ENCODE measurements around the gene CRTC3.

DNA sequence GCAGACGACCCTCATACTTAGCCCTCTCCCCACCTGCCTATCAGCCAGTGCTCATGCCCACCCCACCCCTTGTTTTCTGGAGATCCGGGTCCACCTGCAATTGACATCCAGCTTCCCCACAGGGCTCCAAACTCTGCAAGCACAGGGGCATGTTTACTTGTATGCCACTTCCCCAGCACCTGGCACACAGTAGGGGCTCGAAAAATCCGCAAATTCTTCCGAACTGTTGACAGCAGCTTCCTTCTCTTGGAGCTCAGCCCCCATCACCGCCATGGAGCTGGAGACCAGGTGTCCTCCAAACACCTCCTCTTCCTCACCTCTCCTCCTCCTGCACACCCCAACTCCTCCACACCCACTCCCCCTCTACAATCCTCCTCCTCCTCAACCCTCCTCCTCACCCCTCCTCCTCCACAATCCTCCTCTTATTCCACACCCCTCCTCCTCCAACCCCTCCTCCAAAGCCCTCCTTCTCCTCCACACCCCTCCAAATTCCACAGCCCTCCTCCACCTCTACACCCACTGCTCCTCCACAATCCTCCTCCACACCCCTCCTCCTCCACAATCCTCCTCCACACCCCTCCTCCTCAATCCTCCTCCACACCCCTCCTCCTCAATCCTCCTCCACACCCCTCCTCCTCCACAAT, 117.1 kb downstream of the CRTC3 start:
- TF ChIP-seq POLR2A (IDR thresholded peaks at IDR 0.05; ENCODE audit: low read depth, low read length) (no peak), MXI1 (IDR thresholded peaks at IDR 0.05; ENCODE audit: borderline replicate concordance, low read depth, low read length) (no peak), CEBPB (IDR thresholded peaks at IDR 0.05; ENCODE audit: low read depth, low read length) (no peak)
- TF ChIP-seq, protein P1, sequence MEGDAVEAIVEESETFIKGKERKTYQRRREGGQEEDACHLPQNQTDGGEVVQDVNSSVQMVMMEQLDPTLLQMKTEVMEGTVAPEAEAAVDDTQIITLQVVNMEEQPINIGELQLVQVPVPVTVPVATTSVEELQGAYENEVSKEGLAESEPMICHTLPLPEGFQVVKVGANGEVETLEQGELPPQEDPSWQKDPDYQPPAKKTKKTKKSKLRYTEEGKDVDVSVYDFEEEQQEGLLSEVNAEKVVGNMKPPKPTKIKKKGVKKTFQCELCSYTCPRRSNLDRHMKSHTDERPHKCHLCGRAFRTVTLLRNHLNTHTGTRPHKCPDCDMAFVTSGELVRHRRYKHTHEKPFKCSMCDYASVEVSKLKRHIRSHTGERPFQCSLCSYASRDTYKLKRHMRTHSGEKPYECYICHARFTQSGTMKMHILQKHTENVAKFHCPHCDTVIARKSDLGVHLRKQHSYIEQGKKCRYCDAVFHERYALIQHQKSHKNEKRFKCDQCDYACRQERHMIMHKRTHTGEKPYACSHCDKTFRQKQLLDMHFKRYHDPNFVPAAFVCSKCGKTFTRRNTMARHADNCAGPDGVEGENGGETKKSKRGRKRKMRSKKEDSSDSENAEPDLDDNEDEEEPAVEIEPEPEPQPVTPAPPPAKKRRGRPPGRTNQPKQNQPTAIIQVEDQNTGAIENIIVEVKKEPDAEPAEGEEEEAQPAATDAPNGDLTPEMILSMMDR (conservative IDR thresholded peaks at IDR 0.05; ENCODE audit: low read depth, low read length), result no peak
- TF ChIP-seq, protein P2, sequence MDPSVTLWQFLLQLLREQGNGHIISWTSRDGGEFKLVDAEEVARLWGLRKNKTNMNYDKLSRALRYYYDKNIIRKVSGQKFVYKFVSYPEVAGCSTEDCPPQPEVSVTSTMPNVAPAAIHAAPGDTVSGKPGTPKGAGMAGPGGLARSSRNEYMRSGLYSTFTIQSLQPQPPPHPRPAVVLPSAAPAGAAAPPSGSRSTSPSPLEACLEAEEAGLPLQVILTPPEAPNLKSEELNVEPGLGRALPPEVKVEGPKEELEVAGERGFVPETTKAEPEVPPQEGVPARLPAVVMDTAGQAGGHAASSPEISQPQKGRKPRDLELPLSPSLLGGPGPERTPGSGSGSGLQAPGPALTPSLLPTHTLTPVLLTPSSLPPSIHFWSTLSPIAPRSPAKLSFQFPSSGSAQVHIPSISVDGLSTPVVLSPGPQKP (IDR thresholded peaks at IDR 0.05; ENCODE audit: borderline replicate concordance, low read depth, low read length), result no peak
- TF ChIP-seq, protein P3, sequence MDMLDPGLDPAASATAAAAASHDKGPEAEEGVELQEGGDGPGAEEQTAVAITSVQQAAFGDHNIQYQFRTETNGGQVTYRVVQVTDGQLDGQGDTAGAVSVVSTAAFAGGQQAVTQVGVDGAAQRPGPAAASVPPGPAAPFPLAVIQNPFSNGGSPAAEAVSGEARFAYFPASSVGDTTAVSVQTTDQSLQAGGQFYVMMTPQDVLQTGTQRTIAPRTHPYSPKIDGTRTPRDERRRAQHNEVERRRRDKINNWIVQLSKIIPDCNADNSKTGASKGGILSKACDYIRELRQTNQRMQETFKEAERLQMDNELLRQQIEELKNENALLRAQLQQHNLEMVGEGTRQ (IDR thresholded peaks at IDR 0.05; ENCODE audit: low read depth, low read length), result no peak
